GM18909 (cell line): Measurements from ENCODE around the gene BHMT2.

Experiments used
- ATAC-seq: cut with Tn5 transposase; IDR thresholded peaks from one replicate; pipeline ENCODE4 v1.9.1; 2021; ENCODE audit warnings: mild to moderate bottlenecking; ENCODE audit not compliant: unreplicated experiment, poor library complexity

The BHMT2 gene, protein sequence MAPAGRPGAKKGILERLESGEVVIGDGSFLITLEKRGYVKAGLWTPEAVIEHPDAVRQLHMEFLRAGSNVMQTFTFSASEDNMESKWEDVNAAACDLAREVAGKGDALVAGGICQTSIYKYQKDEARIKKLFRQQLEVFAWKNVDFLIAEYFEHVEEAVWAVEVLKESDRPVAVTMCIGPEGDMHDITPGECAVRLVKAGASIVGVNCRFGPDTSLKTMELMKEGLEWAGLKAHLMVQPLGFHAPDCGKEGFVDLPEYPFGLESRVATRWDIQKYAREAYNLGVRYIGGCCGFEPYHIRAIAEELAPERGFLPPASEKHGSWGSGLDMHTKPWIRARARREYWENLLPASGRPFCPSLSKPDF

DNA sequence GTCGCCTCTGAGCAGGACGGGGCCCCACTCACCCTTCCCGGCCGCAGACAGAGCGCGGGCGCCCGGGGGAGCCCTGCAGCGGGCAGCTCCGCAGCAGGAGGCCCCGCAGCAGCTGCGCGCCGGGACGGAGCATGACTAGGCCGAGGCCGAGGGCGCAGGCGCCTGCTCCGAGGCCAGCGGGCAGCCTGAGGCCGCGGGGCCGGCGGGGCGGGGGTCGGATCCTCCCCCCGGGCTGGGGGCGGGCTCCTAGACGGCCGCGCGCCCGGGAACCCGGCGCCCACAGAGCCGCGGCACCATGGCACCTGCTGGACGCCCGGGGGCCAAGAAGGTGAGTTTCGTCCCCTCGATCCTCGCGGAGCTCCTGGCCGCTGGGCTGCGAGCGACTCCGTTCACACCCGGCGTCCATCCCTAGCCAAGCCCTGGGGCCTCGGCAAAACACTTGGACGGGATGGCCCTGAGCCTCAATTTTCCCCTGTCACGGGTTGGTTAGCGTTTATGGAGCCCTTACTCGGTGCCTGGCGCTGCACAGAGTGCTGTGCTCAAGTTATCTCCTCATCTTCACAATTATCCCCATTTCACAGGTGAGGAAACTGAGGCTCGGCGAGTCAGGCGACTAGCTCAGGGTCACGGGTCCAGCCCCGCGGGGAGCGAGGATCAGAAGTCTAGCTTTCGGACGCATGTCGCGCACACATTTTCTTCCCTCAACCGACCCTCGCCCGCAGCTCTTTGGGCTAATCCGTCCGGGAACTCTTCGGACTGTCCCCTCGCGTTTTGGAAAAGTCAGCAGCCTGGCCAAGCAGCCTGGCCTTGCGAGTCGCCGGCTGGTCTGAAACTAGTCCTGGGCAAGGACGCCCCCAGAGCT is at the start of gene BHMT2, which contains the start of gene DMGDH:
Gene BHMT2 (plus strand): TSS at position 280 of the 862 bp plus-strand sequence. CDS start 16 bp downstream, at position 296.
Gene DMGDH (minus strand): TSS at position 187 of the 862 bp plus-strand sequence. CDS start 54 bp downstream, at position 133.
- no peak for ATAC-seq

DNA sequence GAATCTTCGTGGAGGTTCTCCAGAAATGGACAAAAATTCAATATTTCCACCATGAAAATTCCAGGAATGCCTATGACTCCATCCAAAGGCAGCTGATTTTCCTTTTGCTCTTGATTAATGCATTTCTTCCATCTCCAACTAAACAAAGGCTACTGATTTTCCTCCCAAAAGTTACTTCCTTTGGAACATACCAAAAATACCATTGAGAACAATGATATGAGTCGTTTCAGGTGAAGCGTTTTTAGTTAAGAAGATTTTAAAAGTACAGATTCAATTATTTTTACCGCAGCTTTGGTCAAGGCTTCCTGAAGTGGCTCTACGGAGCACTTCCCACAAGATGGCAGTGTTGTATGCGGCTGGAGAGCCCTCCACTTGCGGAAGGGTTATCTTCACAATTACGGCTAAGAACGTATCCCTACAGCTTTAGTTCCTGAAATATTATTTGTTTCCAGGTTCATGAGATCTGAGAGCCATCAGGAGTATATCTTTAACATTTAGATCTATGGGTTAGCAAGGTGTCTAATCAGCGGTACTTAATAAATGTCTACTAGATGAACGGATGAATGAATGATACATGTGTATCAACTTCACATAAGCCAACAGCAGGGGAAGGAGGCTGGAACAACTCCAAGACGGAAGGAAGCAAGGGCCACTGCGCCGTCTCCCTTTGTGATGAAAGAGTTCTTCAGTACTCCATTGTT is 48.6 kb upstream of the BHMT2 start:
- no peak for ATAC-seq

DNA sequence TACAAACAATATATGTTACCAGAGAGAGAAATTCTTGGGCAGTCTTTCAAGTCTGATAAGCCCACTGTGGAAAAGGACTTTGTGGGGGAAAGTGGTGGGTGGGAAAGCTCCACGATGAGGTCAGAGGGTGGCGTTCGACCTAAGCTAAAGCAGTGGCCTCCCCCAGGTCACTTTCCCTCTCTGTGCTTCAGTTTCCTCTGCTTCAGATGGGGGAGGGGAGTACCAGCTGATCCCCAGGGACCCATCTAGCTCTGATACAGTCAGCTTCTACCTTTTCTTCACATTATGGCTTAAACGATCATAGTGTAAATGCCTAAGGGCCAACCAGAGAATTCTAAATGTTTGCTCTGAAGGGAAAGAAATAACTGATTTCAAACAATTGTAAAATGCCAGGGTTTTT is 47.8 kb upstream of the BHMT2 start:
- no peak for ATAC-seq

DNA sequence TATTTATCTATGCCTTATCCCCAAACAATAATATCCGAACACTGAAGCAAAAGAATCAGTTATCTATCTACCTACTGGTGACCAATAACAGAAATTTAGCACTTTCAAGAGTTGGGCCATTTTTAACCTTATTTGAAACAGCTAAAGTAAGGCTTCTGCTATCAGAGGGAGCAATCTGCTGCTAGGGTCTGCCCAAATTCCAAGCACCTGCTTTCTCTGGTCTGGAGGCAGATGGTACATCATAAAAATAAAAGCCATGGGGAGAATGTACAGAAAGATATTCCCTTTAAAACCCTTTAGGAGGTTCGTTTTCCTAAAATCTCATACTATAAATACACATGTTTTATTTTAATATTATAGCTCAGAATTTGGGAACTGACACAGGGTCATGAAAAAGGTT is 46.8 kb upstream of the BHMT2 start:
- ATAC-seq = no peak

GRCh38 chr5:79023348-79023747 is 46.2 kb upstream of the BHMT2 start:
- ATAC-seq = no peak

GRCh38 chr5:79023947-79024346 is 45.6 kb upstream of the BHMT2 start:
- no peak for ATAC-seq

- no peak for ATAC-seq
These were observed 44.5 kb upstream of the BHMT2 start for GRCh38 chr5:79025054-79025472.

DNA sequence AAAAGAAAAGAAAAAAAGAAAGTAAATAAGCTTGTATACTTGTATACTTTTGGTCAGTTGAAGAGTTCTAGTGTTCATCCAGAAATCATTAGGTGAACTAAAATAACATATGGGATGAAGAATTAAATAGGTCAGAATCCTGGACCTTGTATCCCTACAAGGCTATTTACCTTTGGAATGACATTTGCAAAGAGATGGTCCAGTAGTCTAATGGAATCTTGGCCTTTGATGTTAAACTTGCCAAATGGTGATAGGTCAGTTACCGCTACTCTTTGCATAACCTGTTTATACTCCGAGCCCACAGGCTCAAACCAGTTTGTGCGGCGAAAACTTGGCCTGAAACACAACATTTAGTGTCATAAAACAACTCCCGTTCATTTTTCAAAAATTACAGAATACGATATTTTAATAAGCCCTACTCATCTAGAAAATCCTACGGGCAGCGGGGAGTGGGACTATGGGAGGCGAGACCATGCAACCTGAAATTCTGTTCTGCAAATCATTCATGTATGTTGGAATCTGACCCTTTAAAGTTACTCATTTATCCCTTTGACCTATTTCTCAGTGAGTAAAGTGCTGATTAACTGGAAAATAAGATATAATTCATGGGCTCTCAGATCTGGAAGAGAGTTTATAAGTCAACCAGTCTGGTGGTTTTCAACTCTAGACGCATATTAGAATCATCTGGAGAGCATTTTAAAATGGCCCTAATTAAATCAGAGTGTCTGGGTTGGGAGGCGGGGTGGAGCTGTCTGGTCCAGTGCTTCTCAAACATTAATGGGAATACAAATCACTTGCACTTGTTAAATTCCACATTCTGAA is 38.7 kb upstream of the BHMT2 start:
- no peak for ATAC-seq

DNA sequence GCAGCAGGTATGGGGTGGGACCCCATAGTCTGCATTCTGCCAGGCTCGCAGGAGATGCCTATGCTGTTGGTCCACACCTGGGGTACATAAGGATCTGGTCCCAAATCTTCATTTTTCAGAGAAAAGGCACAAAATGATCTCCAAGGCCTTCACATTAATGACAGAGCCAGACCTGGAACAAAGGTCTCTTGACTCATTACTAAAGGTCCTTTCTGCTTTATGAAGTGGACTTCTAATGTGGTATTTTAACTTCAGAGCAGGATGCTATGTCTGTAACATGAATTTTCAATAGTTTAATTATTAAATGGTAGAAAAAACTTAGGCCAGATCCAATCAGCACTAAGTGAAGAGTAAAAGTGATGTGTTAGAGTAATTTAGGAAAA is 38.1 kb upstream of the BHMT2 start:
- ATAC-seq = no peak

- ATAC-seq = no peak
These were observed 37.4 kb upstream of the BHMT2 start for GRCh38 chr5:79032031-79032695.

DNA sequence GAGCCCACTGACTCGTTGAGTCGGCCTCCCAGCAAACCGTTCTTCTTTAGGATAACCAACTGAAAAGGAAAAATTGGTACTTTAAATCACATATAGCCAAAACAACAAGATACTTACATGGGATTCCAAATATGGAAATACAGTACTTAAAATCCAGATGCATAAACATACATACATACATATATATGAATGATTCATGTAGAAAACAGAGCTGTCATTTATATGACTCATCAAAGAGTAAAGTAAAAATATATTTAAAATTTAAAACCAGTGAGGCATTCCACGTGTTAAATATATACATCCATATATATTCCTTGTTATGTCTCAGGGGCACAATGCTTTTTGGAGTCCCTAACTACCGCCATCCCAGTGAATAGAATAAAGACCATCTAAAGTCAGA is 36.8 kb upstream of the BHMT2 start:
- no peak for ATAC-seq

GRCh38 chr5:79035237-79035636 is 34.3 kb upstream of the BHMT2 start:
- no peak for ATAC-seq

DNA sequence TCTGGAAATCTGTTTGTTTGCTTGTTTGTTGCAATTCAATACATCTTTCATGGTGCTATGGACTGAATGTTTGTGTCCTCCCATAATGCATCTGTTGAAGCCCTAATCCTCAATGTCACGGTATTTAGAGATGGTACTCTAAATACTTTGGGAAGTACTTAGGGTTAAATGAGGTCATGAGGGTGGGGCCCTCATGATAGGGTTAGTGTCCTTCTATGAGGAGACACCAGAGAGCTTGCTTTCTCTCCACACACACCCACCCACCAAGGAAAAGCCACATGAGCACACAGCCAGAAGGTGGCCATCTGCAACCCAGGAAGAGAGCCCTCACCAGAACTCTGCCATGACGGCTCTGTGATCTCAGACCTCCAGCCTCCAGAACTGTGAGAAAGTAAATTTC is 32.8 kb upstream of the BHMT2 start:
- ATAC-seq = no peak

DNA sequence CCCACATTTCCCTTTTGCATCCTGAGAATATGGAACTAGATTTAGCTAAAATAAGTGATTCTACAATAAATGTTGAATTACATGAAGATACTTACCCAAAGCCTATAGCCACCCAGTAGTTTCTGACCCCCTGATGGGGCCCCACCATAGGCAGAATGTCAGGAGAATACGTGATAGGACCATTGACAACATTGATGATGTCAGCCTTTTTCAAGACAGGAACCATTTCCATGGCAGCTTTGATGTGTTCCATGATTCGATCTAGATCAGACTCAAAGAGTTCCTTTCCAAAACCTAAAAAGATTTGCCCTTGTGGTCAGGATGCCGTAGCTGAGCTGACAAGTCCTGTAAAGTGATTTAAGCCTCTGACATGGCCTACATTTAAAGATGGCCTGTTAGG is 27.4 kb upstream of the BHMT2 start:
- no peak for ATAC-seq

DNA sequence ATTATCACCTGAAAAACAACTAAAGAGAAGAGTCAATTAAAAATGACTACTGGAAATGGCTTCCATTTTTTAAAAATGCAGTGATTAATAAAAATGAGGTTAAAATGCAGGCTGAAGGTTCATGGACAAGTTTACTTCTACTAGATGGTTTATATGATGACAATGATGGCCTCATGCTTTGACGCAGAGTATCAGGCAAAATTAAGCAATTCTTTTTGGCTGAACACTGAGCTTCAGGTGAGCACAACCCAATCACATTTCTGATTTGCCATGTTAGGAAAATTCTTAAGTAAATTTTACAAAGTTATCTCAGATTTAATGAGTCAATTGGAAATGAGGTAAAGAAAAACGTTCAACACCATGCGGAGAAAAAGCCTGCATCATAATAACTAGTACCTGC is 22.4 kb upstream of the BHMT2 start:
- no peak for ATAC-seq

GRCh38 chr5:79048437-79048836 is 21.1 kb upstream of the BHMT2 start:
- no peak for ATAC-seq

DNA sequence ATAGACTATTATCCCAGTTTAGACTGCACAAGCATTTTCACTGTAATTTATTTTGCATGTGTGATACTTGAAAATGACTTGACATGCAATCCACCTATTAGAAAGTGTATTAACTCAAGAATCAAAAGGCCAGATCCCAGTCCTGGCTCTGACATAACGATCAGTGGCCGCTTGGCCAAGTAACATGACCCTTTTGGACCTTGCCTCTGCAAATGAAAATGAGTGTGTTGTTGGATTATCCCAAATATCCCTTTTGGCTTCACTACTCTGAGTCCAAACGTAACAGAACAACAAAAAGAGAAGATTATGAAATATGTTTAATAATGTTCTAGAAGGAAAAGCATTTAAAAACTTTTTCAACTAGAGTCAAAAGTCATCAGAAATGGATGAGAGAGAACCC is 19.1 kb upstream of the BHMT2 start:
- no peak for ATAC-seq

DNA sequence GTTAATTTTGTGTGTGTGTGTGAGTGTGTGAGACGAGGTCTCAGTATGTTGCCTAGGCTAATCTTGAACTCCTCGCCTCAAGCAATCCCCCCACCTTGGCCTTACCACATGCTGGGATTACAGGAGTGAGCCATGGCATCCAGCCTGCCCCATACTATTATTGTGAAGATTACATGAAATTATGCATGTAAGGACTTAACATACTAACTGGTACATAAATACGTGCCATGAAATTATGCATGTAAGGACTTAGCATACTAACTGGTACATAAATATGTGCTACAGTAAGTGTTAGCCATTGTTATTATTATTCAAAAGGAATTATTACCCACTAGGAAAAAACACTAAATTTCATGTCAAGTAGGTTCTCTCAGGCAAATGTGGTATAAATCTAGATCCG is 16.2 kb upstream of the BHMT2 start:
- no peak for ATAC-seq

DNA sequence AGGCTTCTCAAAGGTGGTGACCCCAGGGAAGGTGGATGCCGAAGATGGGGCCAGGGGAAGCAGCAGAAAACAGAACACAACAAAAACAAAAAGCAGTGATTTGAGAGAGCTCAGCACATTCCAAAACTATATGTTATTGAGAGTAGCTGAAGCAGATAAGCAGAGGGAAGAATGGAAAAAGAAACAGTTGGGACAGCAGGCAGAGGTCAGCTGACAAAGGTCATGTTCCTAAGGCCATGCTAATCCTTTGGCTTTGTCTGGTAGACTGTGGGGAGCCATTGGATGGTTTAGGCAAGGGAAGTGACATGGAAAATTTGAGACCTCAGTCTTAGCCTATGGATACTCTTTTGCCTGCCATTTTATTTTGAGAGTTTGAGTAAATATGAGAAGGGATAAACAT is 14.6 kb upstream of the BHMT2 start:
- no peak for ATAC-seq

GRCh38 chr5:79056847-79057246 is 12.7 kb upstream of the BHMT2 start:
- no peak for ATAC-seq
